Adrenal gland (tissue), 5 donors: ENCODE results near the gene BCAS3.

Source experiments
- POLR2A ChIP-seq, 2 donors: fragments of 450-650 bp; IDR thresholded peaks; one replicate each; pipeline ENCODE4 v1.6.1; 2017; ENCODE audit warnings: antibody characterized with exemption in 2 of 2, mild to moderate bottlenecking in 2 of 2, moderate library complexity in 1 of 2
- TF ChIP-seq, protein P1 (sequence below), 6 experiments: fragments of 450-650 bp in 4 of 6; fragments of 200-600 bp in 2 of 6; sonication (generic) in 1 of 6; IDR thresholded peaks; 1 replicate in 5 of 6; 2 replicates in 1 of 6; pipeline versions ENCODE4 v1.5.1 to v1.8.0; 2016 to 2021; ENCODE audit warnings: antibody characterized with exemption in 6 of 6, mild to moderate bottlenecking in 2 of 6, moderate library complexity in 1 of 6
- donor health status: DM: no; HTN: no; CAD: no.

GRCh38 chr17:61404913-61405685 lies 727.4 kb downstream of the BCAS3 start:
- TF ChIP-seq, protein P1, sequence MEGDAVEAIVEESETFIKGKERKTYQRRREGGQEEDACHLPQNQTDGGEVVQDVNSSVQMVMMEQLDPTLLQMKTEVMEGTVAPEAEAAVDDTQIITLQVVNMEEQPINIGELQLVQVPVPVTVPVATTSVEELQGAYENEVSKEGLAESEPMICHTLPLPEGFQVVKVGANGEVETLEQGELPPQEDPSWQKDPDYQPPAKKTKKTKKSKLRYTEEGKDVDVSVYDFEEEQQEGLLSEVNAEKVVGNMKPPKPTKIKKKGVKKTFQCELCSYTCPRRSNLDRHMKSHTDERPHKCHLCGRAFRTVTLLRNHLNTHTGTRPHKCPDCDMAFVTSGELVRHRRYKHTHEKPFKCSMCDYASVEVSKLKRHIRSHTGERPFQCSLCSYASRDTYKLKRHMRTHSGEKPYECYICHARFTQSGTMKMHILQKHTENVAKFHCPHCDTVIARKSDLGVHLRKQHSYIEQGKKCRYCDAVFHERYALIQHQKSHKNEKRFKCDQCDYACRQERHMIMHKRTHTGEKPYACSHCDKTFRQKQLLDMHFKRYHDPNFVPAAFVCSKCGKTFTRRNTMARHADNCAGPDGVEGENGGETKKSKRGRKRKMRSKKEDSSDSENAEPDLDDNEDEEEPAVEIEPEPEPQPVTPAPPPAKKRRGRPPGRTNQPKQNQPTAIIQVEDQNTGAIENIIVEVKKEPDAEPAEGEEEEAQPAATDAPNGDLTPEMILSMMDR (IDR thresholded peaks at IDR 0.05): no peak
- TF ChIP-seq POLR2A (IDR thresholded peaks at IDR 0.05): no peak
